ENCODE data around the gene SPOP. TPM values are rescaled to one million over a fixed set of nuclear protein-coding genes. Genes with fewer than 3 reads are reported as not detected.
"Not testable (repeated sequence)": the region's sequence is repeated elsewhere in the genome, so short reads cannot be mapped to it uniquely, and the experiment has no call there.

The SPOP gene
- 28.2 and 47.5 TPM in 2 replicates for total RNA-seq (2014; rRNA removed; shearing (Covaris generic))

GRCh38 chr17:49677933-49678847 lies at the start of gene SPOP:
SPOP (minus strand) TSS chr17:49678097; CDS start chr17:49622810, 55,287 bp downstream.
- DNase-seq (ENCODE audit: low read depth) = peak; percentile 97

GRCh38 chr17:49727380-49727779 lies 49.5 kb upstream of the SPOP start:
- DNase-seq (ENCODE audit: low read depth) = no peak

- DNase-seq (ENCODE audit: low read depth) = no peak
Measured at GRCh38 chr17:49725452-49726130, 47.7 kb upstream of the SPOP start.

GRCh38 chr17:49724552-49724951 lies 46.7 kb upstream of the SPOP start:
- DNase-seq (ENCODE audit: low read depth) = not testable (repeated sequence)

- DNase-seq (ENCODE audit: low read depth) = no peak
Measured at GRCh38 chr17:49723423-49723822, 45.5 kb upstream of the SPOP start.

GRCh38 chr17:49722066-49722465 lies 44.2 kb upstream of the SPOP start:
- no peak for DNase-seq (ENCODE audit: low read depth)

- peak; percentile 83 for DNase-seq (ENCODE audit: low read depth)
Measured at GRCh38 chr17:49717371-49717861, 39.5 kb upstream of the SPOP start.

GRCh38 chr17:49716668-49717364 lies 38.9 kb upstream of the SPOP start:
- no peak for DNase-seq (ENCODE audit: low read depth)

GRCh38 chr17:49715717-49716279 lies 37.9 kb upstream of the SPOP start:
- DNase-seq (ENCODE audit: low read depth) = no peak

- no peak for DNase-seq (ENCODE audit: low read depth)
Measured at GRCh38 chr17:49715216-49715615, 37.3 kb upstream of the SPOP start.

GRCh38 chr17:49708515-49709183 lies 30.8 kb upstream of the SPOP start:
- DNase-seq (ENCODE audit: low read depth) = peak; percentile 32

GRCh38 chr17:49707608-49708514 lies 30.0 kb upstream of the SPOP start, which contains the start of gene SLC35B1:
SLC35B1 (minus strand) TSS chr17:49707964; CDS start chr17:49707833, 131 bp downstream.
- peak; percentile 98 for DNase-seq (ENCODE audit: low read depth)

GRCh38 chr17:49707246-49707607 lies 29.3 kb upstream of the SPOP start:
- DNase-seq (ENCODE audit: low read depth) = peak; percentile 34

GRCh38 chr17:49705254-49705653 lies 27.4 kb upstream of the SPOP start:
- DNase-seq (ENCODE audit: low read depth) = no peak

GRCh38 chr17:49703557-49704277 lies 25.8 kb upstream of the SPOP start:
- peak; percentile 63 for DNase-seq (ENCODE audit: low read depth)

- no peak for DNase-seq (ENCODE audit: low read depth)
Measured at GRCh38 chr17:49700960-49701359, 23.1 kb upstream of the SPOP start.

GRCh38 chr17:49699966-49700575 lies 22.2 kb upstream of the SPOP start:
- no peak for DNase-seq (ENCODE audit: low read depth)

- no peak for DNase-seq (ENCODE audit: low read depth)
Measured at GRCh38 chr17:49698005-49698404, 20.1 kb upstream of the SPOP start.

GRCh38 chr17:49696233-49696761 lies 18.4 kb upstream of the SPOP start:
- no peak for DNase-seq (ENCODE audit: low read depth)

Measured in M059J (cell line).